Fibroblast of upper back skin (primary cell): ENCODE results near the gene CYP21A2.
"Not testable (repeated sequence)": the region's sequence is repeated elsewhere in the genome, so short reads cannot be mapped to it uniquely, and the experiment has no call there.

ENCODE experiments used
- DNase-seq: peaks from one replicate; pipeline ENCODE4 v3.0.0-alpha.2; 2013

CYP21A2 gene

GRCh38 chr6:32037598-32038524 lies at the start of gene CYP21A2:
CYP21A2 (plus strand) TSS chr6:32038415; CDS start chr6:32038423, 8 bp downstream.
- DNase-seq, result not testable (repeated sequence)

DNA sequence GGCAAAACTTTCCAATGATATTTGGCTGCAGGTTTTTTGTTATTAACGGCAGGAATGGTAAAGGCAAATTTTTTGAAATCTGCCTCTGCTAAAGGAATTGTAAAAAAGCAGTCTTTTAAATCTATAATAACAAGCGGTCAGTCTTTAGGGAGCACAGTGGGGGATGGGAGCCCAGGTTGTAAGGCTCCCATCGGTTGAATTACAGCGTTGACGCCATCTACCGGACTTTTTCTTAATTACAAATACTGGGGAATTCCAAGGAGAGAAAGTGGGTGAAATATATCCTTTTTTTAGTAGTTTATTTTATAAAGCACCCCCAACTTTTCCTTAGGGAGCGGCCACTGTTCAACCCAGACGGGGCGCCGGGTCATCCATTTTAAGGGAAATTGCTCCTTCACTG lies 48.9 kb upstream of the CYP21A2 start:
- DNase-seq, result not testable (repeated sequence)

DNA sequence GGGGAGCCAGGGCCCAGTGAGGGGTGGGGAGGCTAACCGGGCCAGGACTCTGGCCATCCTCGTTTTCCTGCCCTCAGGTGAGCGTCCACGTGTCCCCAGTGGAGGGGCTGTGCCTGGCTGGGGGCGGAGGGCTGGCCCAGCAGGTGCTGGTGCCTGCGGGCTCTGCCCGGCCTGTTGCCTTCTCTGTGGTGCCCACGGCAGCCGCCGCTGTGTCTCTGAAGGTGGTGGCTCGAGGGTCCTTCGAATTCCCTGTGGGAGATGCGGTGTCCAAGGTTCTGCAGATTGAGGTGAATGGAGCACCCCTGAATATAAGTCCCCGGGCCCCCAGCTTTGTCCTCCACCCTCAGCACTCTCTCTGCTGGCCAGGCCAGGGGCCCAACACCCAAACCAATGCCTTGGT lies 43.8 kb upstream of the CYP21A2 start:
- not testable (repeated sequence) for DNase-seq

DNA sequence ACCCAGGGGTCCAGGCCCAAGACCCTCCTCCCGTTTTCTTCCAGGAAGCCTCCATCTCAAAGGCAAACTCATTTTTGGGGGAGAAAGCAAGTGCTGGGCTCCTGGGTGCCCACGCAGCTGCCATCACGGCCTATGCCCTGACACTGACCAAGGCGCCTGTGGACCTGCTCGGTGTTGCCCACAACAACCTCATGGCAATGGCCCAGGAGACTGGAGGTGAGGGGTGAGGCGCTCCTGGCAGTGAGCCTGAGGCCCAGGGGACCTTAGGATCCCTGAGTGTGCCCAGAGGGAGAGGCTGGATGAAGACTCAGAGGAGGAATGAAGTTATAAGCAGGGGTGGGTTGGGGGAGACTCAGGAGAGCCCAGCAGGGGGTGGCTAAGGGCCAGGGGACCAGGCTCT lies 41.8 kb upstream of the CYP21A2 start:
- DNase-seq, result not testable (repeated sequence)

DNA sequence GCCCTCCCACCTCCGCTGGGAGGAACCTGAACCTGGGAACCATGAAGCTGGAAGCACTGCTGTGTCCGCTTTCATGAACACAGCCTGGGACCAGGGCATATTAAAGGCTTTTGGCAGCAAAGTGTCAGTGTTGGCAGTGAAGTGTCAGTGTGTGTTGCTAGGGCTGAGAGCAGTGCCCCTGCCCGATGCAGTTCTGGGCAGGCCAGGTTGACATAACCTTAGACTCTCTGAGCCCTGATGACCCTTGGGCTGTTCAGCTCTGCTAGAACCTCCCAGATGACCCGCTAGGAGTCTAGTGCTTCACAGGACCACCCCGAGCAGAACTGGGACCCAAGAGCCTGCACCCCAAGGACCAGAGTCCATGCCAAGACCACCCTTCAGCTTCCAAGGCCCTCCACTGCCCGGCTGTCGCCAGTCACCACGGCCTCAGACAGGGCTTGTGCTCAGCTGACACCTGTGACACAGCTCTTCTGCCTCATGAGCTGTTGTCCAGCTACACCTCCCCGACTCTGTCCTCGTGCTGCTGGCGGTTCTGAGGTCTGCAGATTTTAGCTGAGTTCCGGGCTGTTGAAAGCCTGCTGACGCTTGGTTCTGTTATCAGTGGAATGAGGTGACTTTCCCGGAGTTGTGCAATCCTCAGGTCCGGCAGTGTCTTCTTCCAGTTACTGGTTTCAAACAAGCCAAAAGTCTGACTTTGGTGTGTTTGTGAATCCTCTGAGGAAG lies 35.5 kb upstream of the CYP21A2 start:
- not testable (repeated sequence) for DNase-seq

GRCh38 chr6:32003301-32003700 lies 34.9 kb upstream of the CYP21A2 start:
- DNase-seq, result not testable (repeated sequence)

GRCh38 chr6:32004393-32004792 lies 33.8 kb upstream of the CYP21A2 start:
- DNase-seq, result not testable (repeated sequence)

GRCh38 chr6:32004864-32005537 lies 33.2 kb upstream of the CYP21A2 start:
- DNase-seq, result not testable (repeated sequence)

GRCh38 chr6:32005538-32005880 lies 32.7 kb upstream of the CYP21A2 start:
- not testable (repeated sequence) for DNase-seq

DNA sequence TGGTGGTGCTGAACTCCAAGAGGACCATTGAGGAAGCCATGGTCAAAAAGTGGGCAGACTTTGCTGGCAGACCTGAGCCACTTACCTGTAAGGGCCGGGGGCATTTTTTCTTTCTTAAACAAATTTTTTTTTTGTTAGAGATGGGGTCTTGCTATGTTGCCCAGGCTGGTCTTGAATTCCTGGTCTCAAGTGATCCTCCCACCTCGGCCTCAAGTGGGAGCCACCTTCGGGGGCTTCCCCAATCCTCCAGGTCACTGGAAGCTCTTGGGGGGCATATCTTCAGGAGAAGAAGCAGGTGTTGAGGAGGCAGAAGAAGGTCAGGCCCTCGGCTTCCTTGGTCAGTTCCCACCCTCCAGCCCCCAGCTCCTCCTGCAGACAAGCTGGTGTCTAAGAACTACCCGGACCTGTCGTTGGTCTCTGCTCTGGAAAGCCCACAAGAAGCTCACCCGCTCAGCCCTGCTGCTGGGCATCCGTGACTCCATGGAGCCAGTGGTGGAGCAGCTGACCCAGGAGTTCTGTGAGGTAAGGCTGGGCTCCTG lies 32.2 kb upstream of the CYP21A2 start:
- not testable (repeated sequence) for DNase-seq

- DNase-seq, result not testable (repeated sequence)
These were observed 31.1 kb upstream of the CYP21A2 start for GRCh38 chr6:32007086-32007485.

DNA sequence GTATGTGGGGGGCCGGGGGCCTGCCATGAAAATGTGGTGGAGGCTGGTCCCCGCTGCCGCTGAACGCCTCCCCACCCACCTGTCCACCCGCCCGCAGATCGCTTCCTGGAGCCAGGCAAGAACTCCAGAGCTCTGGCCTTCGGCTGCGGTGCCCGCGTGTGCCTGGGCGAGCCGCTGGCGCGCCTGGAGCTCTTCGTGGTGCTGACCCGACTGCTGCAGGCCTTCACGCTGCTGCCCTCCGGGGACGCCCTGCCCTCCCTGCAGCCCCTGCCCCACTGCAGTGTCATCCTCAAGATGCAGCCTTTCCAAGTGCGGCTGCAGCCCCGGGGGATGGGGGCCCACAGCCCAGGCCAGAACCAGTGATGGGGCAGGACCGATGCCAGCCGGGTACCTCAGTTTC lies 30.2 kb upstream of the CYP21A2 start:
- not testable (repeated sequence) for DNase-seq

- DNase-seq, result not testable (repeated sequence)
These were observed 29.6 kb upstream of the CYP21A2 start for GRCh38 chr6:32008616-32009015.

GRCh38 chr6:32009537-32009936 lies 28.7 kb upstream of the CYP21A2 start:
- not testable (repeated sequence) for DNase-seq

- DNase-seq, result not testable (repeated sequence)
These were observed 27.2 kb upstream of the CYP21A2 start for GRCh38 chr6:32010856-32011530.

GRCh38 chr6:32012941-32013617 lies 25.1 kb upstream of the CYP21A2 start:
- DNase-seq, result not testable (repeated sequence)

GRCh38 chr6:32013738-32014137 lies 24.5 kb upstream of the CYP21A2 start:
- DNase-seq, result not testable (repeated sequence)

GRCh38 chr6:32014547-32014946 lies 23.7 kb upstream of the CYP21A2 start, which contains the start of gene C4B:
C4B (plus strand) TSS chr6:32014795; CDS start chr6:32014846, 51 bp downstream.
- DNase-seq, result not testable (repeated sequence)

GRCh38 chr6:32022100-32022499 lies 16.1 kb upstream of the CYP21A2 start:
- not testable (repeated sequence) for DNase-seq

GRCh38 chr6:32028631-32029030 lies 9.6 kb upstream of the CYP21A2 start:
- DNase-seq, result not testable (repeated sequence)

GRCh38 chr6:32029553-32029952 lies 8.7 kb upstream of the CYP21A2 start:
- DNase-seq, result not testable (repeated sequence)
